NCI-H82 treated with DMSO at 0.1 percent for 48 hours (cell line): ENCODE measurements around the gene PTMA.
"Not testable (repeated sequence)": the region's sequence is repeated elsewhere in the genome, so short reads cannot be mapped to it uniquely, and the experiment has no call there.

Source experiments
- DNase-seq: peaks from one replicate; lab custom pipeline; 2025; ENCODE audit not compliant: unreplicated experiment; lab: John Stamatoyannopoulos, UW

PTMA gene

GRCh38 chr2:231707927-231708772, at the start of gene PTMA:
PTMA (plus strand) TSS chr2:231708525; CDS start chr2:231708707, 182 bp downstream.
- DNase-seq = peak; percentile 95

- DNase-seq = not testable (repeated sequence)
These were observed 48.3 kb upstream of the PTMA start for GRCh38 chr2:231660073-231660472.

- DNase-seq = no peak
These were observed 47.5 kb upstream of the PTMA start for GRCh38 chr2:231660860-231661259.

- no peak for DNase-seq
These were observed 46.8 kb upstream of the PTMA start for GRCh38 chr2:231661422-231662027.

GRCh38 chr2:231662028-231662810, 46.1 kb upstream of the PTMA start:
- no peak for DNase-seq

GRCh38 chr2:231662811-231663457, 45.4 kb upstream of the PTMA start:
- DNase-seq = no peak

GRCh38 chr2:231663458-231664212, 44.7 kb upstream of the PTMA start:
- DNase-seq = no peak

- DNase-seq = no peak
These were observed 43.6 kb upstream of the PTMA start for GRCh38 chr2:231664727-231665126.

GRCh38 chr2:231665245-231666170, 42.8 kb upstream of the PTMA start:
- DNase-seq = no peak

- DNase-seq = no peak
These were observed 41.9 kb upstream of the PTMA start for GRCh38 chr2:231666171-231667095.

- DNase-seq = no peak
These were observed 41.3 kb upstream of the PTMA start for GRCh38 chr2:231667096-231667427.

- no peak for DNase-seq
These were observed 40.8 kb upstream of the PTMA start for GRCh38 chr2:231667496-231667895.

GRCh38 chr2:231668981-231669380, 39.3 kb upstream of the PTMA start:
- DNase-seq = no peak

- DNase-seq = no peak
These were observed 36.9 kb upstream of the PTMA start for GRCh38 chr2:231671270-231672050.

- DNase-seq = peak; percentile 35
These were observed 35.5 kb upstream of the PTMA start for GRCh38 chr2:231672617-231673347.

GRCh38 chr2:231673348-231673770, 35.0 kb upstream of the PTMA start:
- DNase-seq = peak; percentile 50
